HepG2 (cell line): Measurements from ENCODE around the gene CCL27. TPM values are rescaled to one million over a fixed set of nuclear protein-coding genes. Genes with fewer than 3 reads are reported as not detected.

Experiments used
- GATAD2A ChIP-seq: IDR thresholded peaks from 2 replicates; pipeline ENCODE4 v1.6.1; 2016
- HCFC1 ChIP-seq: fragments of 150-350 bp; IDR thresholded peaks from 2 replicates; pipeline ENCODE4 v1.6.1; 2014; ENCODE audit warnings: low read depth, low read length
- HNF4A ChIP-seq: sonication (generic); formaldehyde crosslinking; IDR thresholded peaks from 2 replicates; pipeline ENCODE4 v1.4.0; 2020; ENCODE audit warnings: missing genetic modification reagents
- HOXA3 ChIP-seq: sonication (generic); formaldehyde crosslinking; IDR thresholded peaks from 2 replicates; pipeline ENCODE4 v1.5.0; 2020; ENCODE audit warnings: missing genetic modification reagents
- JUNB ChIP-seq: sonication (generic); formaldehyde crosslinking; IDR thresholded peaks from 2 replicates; pipeline ENCODE4 v1.8.0; 2022; ENCODE audit warnings: missing genetic modification reagents, mild to moderate bottlenecking, borderline replicate concordance
- MIXL1 ChIP-seq: IDR thresholded peaks from 2 replicates; pipeline ENCODE4 v1.6.1; 2016
- MXI1 ChIP-seq: IDR thresholded peaks from 3 replicates; pipeline ENCODE4 v1.6.1; 2012; ENCODE audit warnings: low read depth, low read length, inconsistent platforms, borderline replicate concordance
- PITX1 ChIP-seq: sonication (generic); formaldehyde crosslinking; IDR thresholded peaks from 2 replicates; pipeline ENCODE4 v1.5.1; 2020; ENCODE audit warnings: mild to moderate bottlenecking, missing genetic modification reagents
- POGK ChIP-seq: sonication (generic); formaldehyde crosslinking; conservative IDR thresholded peaks from 2 replicates; pipeline ENCODE4 v1.8.0; 2022; ENCODE audit warnings: mild to moderate bottlenecking, moderate library complexity, missing genetic modification reagents
- SALL1 ChIP-seq: sonication (generic); formaldehyde crosslinking; IDR thresholded peaks from 2 replicates; pipeline ENCODE4 v1.8.0; 2022; ENCODE audit warnings: mild to moderate bottlenecking, missing genetic modification reagents
- SMC3 ChIP-seq: IDR thresholded peaks from 2 replicates; pipeline ENCODE4 v1.6.1; 2011; ENCODE audit warnings: low read length, improper control_type of control experiment
- XRCC5 ChIP-seq: fragments of 200-400 bp; formaldehyde crosslinking; optimal IDR thresholded peaks from 2 replicates; pipeline ENCODE3; 2017; ENCODE audit warnings: mild to moderate bottlenecking, low read length
- ZBED4 ChIP-seq: sonication (generic); formaldehyde crosslinking; IDR thresholded peaks from 2 replicates; pipeline ENCODE4 v1.4.0; 2020; ENCODE audit warnings: missing genetic modification reagents, borderline replicate concordance
- ZC3H4 ChIP-seq: sonication (generic); formaldehyde crosslinking; IDR thresholded peaks from 2 replicates; pipeline ENCODE4 v1.4.0; 2020; ENCODE audit warnings: missing genetic modification reagents, borderline replicate concordance
- ZNF558 ChIP-seq: sonication (generic); formaldehyde crosslinking; IDR thresholded peaks from 2 replicates; pipeline ENCODE4 v1.9.0; 2022; ENCODE audit warnings: mild to moderate bottlenecking, missing genetic modification reagents, borderline replicate concordance
- ZNF644 ChIP-seq: IDR thresholded peaks from 2 replicates; pipeline ENCODE4 v1.6.1; 2016; ENCODE audit warnings: low read depth
- ZNF670 ChIP-seq: sonication (generic); formaldehyde crosslinking; IDR thresholded peaks from 2 replicates; pipeline ENCODE4 v1.8.0; 2022; ENCODE audit warnings: mild to moderate bottlenecking, missing genetic modification reagents, borderline replicate concordance
- ZSCAN20 ChIP-seq: sonication (generic); formaldehyde crosslinking; IDR thresholded peaks from 2 replicates; pipeline ENCODE4 v1.4.0; 2020; ENCODE audit warnings: missing genetic modification reagents, mild to moderate bottlenecking, borderline replicate concordance
- polyA plus RNA-seq, 8 experiments: library from polyadenylated mRNA; depleted of rRNA in 3 of 8; stranded (reverse) in 7 of 8; unstranded in 1 of 8; fragments of >200 nt; fragmentation: Illumina TruSeq in 4 of 8; extraction: Trizol in 4 of 8; gene quantifications; 2 replicates each; pipeline versions ENCODE4 v1.2.1 to v1.2.3, GENCODE V29; 2011 to 2016; ENCODE audit warnings: low read depth in 4 of 8, missing spikeins in 1 of 8, mixed read lengths in 1 of 8; ENCODE audit not compliant: insufficient read depth in 1 of 8
- total RNA-seq, 5 experiments: library from RNA; depleted of rRNA; stranded (reverse); fragments of >200 nt; fragmentation: Illumina TruSeq; extraction: Trizol; gene quantifications; 2 replicates each; pipeline ENCODE4 v1.2.3, GENCODE V29; 2016; ENCODE audit warnings: low read depth in 1 of 5
- TF ChIP-seq, protein P1 (sequence below): sonication (generic); formaldehyde crosslinking; IDR thresholded peaks from 2 replicates; pipeline ENCODE4 v1.8.0; 2022; ENCODE audit warnings: low read depth, missing genetic modification reagents
- TF ChIP-seq, protein P2 (sequence below): sonication (generic); formaldehyde crosslinking; conservative IDR thresholded peaks from 2 replicates; pipeline ENCODE4 v1.8.1; 2023; ENCODE audit warnings: missing genetic modification reagents
- TF ChIP-seq, protein P3 (sequence below): sonication (generic); formaldehyde crosslinking; IDR thresholded peaks from 2 replicates; pipeline ENCODE4 v1.5.0; 2020; ENCODE audit warnings: missing genetic modification reagents

CCL27 gene
- total and polyA plus RNA-seq, 2 of the 13 experiments (the other 11 are each of a cell fraction or from before 2014, with no cell fraction given): not detected

DNA sequence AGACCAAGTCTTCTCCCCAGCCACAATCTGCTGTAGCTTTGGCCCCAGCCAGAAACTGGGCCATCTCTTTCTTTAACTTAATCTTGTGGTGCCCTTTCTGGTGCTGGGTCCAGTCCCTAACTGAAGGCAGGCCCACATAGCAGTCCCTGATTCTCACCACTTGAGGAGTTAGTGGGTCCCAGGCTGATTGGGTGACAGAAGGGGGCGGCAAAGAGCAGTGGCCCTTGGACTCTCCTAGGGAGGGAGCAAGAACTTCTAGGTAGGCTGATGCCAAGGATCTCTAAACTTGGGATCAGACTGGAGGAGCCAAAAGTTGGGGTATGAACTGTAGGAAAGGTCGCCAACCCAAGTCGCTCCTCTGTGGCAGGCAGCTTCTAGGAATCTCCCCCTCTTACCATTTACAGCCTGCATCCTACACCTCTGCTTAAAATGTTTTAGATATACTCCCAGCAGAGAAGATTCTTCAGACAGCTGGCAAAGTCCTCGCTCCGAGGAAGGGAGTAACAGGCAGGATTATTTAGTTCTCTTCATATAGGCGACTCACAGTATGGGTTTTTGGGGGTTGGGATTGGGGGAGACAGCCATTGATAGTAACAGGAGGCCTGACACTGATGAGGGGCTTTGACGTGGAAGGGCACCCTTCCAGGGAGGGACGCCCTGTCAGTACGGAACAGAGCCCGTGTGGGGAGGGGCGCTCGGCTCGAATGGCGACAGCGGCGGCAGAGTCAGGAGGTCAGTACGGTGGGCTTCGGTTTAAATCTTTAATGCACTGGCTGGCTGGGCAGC is 2.0 kb upstream of the CCL27 start (continued):
- TF ChIP-seq POGK (0 out of 2 replicates have a peak, but pooled peaks have one; percentile 32), SALL1 (CRISPR knock-in tag) (peak; percentile 40; the same call in 1 of the 2 replicates), GATAD2A (CRISPR knock-in tag) (peak; percentile 46; the same call in 1 of the 2 replicates), ZBED4 (CRISPR knock-in tag) (peak; percentile 55; the same call in 1 of the 2 replicates), HOXA3 (CRISPR knock-in tag) (peak; percentile 12; the same call in 1 of the 2 replicates), MXI1 (0 out of 3 replicates have a peak, but pooled peaks have one; percentile 1), ZC3H4 (no peak), ZSCAN20 (CRISPR knock-in tag) (no peak), ZNF558 (CRISPR knock-in tag) (0 out of 2 replicates have a peak, but pooled peaks have one; percentile 31), XRCC5 (peak; percentile 94), SMC3 (peak; percentile 83), ZNF644 (CRISPR knock-in tag) (0 out of 2 replicates have a peak, but pooled peaks have one; percentile 23), PITX1 (CRISPR knock-in tag) (no peak), ZNF670 (no peak), MIXL1 (peak; percentile 35; the same call in 1 of the 2 replicates), HNF4A (CRISPR knock-in tag) (peak; percentile 81), HCFC1 (no peak), JUNB (CRISPR knock-in tag) (no peak)
- TF ChIP-seq, protein P1, sequence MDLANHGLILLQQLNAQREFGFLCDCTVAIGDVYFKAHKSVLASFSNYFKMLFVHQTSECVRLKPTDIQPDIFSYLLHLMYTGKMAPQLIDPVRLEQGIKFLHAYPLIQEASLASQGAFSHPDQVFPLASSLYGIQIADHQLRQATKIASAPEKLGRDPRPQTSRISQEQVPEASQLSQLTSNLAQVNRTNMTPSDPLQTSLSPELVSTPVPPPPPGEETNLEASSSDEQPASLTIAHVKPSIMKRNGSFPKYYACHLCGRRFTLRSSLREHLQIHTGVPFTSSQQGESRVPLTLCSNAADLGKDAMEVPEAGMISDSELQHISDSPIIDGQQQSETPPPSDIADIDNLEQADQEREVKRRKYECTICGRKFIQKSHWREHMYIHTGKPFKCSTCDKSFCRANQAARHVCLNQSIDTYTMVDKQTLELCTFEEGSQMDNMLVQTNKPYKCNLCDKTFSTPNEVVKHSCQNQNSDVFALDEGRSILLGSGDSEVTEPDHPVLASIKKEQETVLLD (CRISPR knock-in tag): no peak
- TF ChIP-seq, protein P2, sequence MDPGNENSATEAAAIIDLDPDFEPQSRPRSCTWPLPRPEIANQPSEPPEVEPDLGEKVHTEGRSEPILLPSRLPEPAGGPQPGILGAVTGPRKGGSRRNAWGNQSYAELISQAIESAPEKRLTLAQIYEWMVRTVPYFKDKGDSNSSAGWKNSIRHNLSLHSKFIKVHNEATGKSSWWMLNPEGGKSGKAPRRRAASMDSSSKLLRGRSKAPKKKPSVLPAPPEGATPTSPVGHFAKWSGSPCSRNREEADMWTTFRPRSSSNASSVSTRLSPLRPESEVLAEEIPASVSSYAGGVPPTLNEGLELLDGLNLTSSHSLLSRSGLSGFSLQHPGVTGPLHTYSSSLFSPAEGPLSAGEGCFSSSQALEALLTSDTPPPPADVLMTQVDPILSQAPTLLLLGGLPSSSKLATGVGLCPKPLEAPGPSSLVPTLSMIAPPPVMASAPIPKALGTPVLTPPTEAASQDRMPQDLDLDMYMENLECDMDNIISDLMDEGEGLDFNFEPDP (CRISPR knock-in tag): 0 out of 2 replicates have a peak, but pooled peaks have one; percentile 79
- TF ChIP-seq, protein P3, sequence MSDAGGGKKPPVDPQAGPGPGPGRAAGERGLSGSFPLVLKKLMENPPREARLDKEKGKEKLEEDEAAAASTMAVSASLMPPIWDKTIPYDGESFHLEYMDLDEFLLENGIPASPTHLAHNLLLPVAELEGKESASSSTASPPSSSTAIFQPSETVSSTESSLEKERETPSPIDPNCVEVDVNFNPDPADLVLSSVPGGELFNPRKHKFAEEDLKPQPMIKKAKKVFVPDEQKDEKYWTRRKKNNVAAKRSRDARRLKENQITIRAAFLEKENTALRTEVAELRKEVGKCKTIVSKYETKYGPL (CRISPR knock-in tag): no peak
